Osteoblast (primary cell): ENCODE data around the gene RHD. TPM values are rescaled to one million over a fixed set of nuclear protein-coding genes. Genes with fewer than 3 reads are reported as not detected.

ENCODE experiments used
- DNase-seq: peaks from one replicate; pipeline ENCODE4 v3.0.0; 2011; ENCODE audit warnings: low spot score, mixed read lengths; ENCODE audit not compliant: insufficient read length; ENCODE audit errors: missing footprints
- H2AFZ ChIP-seq: 2 replicates; pipeline ENCODE4 v1.6.0; 2011; ENCODE audit warnings: mild to moderate bottlenecking, low read length
- H3K27ac ChIP-seq: 2 replicates; pipeline ENCODE4 v1.5.1; 2011; ENCODE audit warnings: mild to moderate bottlenecking, low read depth, low read length, moderate library complexity
- H3K27me3 ChIP-seq: 2 replicates; pipeline ENCODE4 v1.6.0; 2012; ENCODE audit warnings: mild to moderate bottlenecking, control low read depth, inconsistent platforms, low read length, moderate library complexity; ENCODE audit not compliant: insufficient read depth
- H3K36me3 ChIP-seq: 2 replicates; pipeline ENCODE4 v1.5.1; 2011; ENCODE audit warnings: mild to moderate bottlenecking, low read length, control low read depth, moderate library complexity; ENCODE audit not compliant: insufficient read depth
- H3K4me1 ChIP-seq: 2 replicates; pipeline ENCODE4 v1.5.1; 2011; ENCODE audit warnings: mild to moderate bottlenecking, low read length, control low read depth, moderate library complexity; ENCODE audit not compliant: insufficient read depth
- H3K4me2 ChIP-seq: 2 replicates; pipeline ENCODE4 v1.6.0; 2011; ENCODE audit warnings: mild to moderate bottlenecking, low read length; ENCODE audit not compliant: insufficient read depth
- H3K4me3 ChIP-seq: fragments of 200-600 bp; sonication (generic); 3 replicates; pipeline ENCODE4 v1.5.1; 2012; ENCODE audit warnings: mild to moderate bottlenecking, low read length, inconsistent platforms; ENCODE audit not compliant: insufficient read depth
- H3K79me2 ChIP-seq: 2 replicates; pipeline ENCODE4 v1.6.0; 2012; ENCODE audit warnings: mild to moderate bottlenecking, low read length, control low read depth, inconsistent platforms; ENCODE audit not compliant: insufficient read depth
- H3K9me3 ChIP-seq: 2 replicates; pipeline ENCODE4 v1.5.1; 2011; ENCODE audit warnings: low read depth, low read length, control low read depth
- H4K20me1 ChIP-seq: 2 replicates; pipeline ENCODE4 v1.6.0; 2012; ENCODE audit warnings: mild to moderate bottlenecking, low read length, control low read depth; ENCODE audit not compliant: insufficient read depth
- total RNA-seq: library from RNA; depleted of rRNA; stranded (reverse); fragments of >200 nt; gene quantifications from 2 replicates; pipeline ENCODE4 v1.2.3, GENCODE V29; 2012
- TF ChIP-seq, protein P1 (sequence below): IDR thresholded peaks from 2 replicates; pipeline ENCODE4 v1.5.1; 2011; ENCODE audit warnings: mild to moderate bottlenecking, low read depth, low read length, moderate library complexity; ENCODE audit errors: extremely low read depth

The RHD gene
- total RNA-seq, 1 donor = not detected

DNA sequence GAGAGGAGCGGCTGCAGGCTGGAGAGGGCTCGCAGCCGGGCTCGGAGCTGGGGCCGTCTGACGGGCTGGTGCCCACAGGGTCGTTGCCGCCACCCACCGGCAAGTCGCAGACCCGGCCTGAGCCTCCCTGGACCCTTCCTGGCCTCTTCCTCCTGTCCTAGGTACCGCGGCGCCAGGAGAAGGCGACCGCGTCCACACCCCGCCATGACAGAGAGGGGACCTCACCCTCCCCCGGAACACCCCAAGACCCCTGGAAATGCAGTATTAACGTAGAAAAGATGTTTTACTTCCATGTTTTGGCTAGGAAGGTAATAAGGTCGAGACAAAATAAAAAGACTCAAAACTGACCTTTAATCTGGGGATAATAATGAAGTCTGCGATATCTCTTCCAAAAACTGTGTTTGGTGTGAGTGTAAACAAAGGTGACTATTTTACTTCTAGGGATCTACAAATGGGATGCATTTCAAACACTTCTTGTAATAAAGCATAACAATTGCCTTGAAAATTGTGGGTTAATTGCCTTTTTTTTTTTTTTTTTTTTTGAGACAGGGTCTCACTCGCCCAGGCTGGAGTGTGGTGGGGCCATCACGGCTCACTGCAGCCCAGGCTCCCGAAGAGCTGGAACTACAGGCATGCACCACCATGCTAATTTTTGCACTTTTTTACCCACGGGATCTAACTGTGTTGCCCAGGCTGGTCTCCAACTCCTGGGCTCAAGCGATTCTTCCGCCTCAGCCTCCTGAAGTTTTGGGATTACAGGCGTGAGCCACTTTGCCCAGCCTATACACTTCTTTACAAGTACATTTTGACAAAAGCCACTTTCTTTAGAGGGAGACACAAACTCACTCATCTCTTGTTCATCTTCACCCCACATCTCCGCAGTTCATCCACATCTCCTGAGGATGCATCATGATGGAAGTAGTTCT, 24.2 kb upstream of the RHD start:
- peaks cover 38% of the 10 kb centered on the region for H4K20me1 ChIP-seq
- TF ChIP-seq, protein P1, sequence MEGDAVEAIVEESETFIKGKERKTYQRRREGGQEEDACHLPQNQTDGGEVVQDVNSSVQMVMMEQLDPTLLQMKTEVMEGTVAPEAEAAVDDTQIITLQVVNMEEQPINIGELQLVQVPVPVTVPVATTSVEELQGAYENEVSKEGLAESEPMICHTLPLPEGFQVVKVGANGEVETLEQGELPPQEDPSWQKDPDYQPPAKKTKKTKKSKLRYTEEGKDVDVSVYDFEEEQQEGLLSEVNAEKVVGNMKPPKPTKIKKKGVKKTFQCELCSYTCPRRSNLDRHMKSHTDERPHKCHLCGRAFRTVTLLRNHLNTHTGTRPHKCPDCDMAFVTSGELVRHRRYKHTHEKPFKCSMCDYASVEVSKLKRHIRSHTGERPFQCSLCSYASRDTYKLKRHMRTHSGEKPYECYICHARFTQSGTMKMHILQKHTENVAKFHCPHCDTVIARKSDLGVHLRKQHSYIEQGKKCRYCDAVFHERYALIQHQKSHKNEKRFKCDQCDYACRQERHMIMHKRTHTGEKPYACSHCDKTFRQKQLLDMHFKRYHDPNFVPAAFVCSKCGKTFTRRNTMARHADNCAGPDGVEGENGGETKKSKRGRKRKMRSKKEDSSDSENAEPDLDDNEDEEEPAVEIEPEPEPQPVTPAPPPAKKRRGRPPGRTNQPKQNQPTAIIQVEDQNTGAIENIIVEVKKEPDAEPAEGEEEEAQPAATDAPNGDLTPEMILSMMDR = no peak
- peak overlapping the region; percentile 68 for H3K27ac ChIP-seq
- no peaks in the 10 kb centered on the region for H3K27me3 ChIP-seq
- peaks cover 28% of the 10 kb centered on the region for H3K36me3 ChIP-seq
- H2AFZ ChIP-seq = peak overlapping the region; percentile 87
- peak; percentile 69 for DNase-seq
- H3K4me2 ChIP-seq = peak overlapping the region; percentile 87
- H3K79me2 ChIP-seq = peaks cover 40% of the 10 kb centered on the region
- H3K4me3 ChIP-seq = peak overlapping the region; percentile 100
- no peaks in the 10 kb centered on the region for H3K9me3 ChIP-seq
- H3K4me1 ChIP-seq = peaks cover 21% of the 10 kb centered on the region

DNA sequence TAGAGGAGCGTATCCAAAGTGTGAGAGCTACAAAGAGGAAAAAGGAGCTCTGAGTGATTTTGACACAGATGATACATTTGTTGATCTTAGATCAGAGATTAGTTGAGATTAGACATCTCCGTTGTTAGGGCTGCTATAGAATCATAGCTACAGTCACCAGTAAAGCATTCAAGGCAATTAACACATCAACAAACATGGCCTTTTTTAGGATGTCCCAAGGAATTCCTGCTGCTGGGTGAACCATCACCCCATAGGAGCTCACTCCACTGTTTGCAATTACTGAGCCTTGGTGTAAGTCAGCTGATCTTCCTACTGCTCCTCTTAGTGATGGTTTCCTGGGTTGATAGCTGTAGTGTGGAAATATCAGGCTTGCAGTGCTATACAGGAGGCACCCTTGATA, 18.4 kb upstream of the RHD start:
- Histone ChIP-seq H3K36me3 (no peaks in the 10 kb centered on the region), H3K27ac (peak overlapping the region; percentile 65), H3K79me2 (peaks cover 8% of the 10 kb centered on the region), H3K4me2 (peak overlapping the region; percentile 11), H3K9me3 (no peaks in the 10 kb centered on the region), H3K4me3 (no peak overlapping the region), H4K20me1 (no peaks in the 10 kb centered on the region), H3K27me3 (no peaks in the 10 kb centered on the region), H3K4me1 (peaks cover 29% of the 10 kb centered on the region), H2AFZ (no peak overlapping the region)
- peak; percentile 69 for DNase-seq
- TF ChIP-seq, protein P1 = no peak

- Histone ChIP-seq H2AFZ (no peak overlapping the region), H4K20me1 (no peaks in the 10 kb centered on the region), H3K4me3 (no peak overlapping the region), H3K4me2 (no peak overlapping the region), H3K4me1 (peaks cover 40% of the 10 kb centered on the region), H3K79me2 (peaks cover 8% of the 10 kb centered on the region), H3K9me3 (no peaks in the 10 kb centered on the region), H3K27me3 (no peaks in the 10 kb centered on the region), H3K27ac (peak overlapping the region; percentile 77), H3K36me3 (no peaks in the 10 kb centered on the region)
- TF ChIP-seq, protein P1 = no peak
- no peak for DNase-seq
Measured at GRCh38 chr1:25255706-25256577, 16.4 kb upstream of the RHD start.

- no peak overlapping the region for H2AFZ ChIP-seq
- H4K20me1 ChIP-seq = no peaks in the 10 kb centered on the region
- H3K36me3 ChIP-seq = no peaks in the 10 kb centered on the region
- no peaks in the 10 kb centered on the region for H3K27me3 ChIP-seq
- TF ChIP-seq, protein P1 = no peak
- H3K9me3 ChIP-seq = no peaks in the 10 kb centered on the region
- peak overlapping the region; percentile 77 for H3K27ac ChIP-seq
- H3K4me1 ChIP-seq = peaks cover 40% of the 10 kb centered on the region
- H3K4me2 ChIP-seq = peak overlapping the region; percentile 53
- no peak overlapping the region for H3K4me3 ChIP-seq
- peaks cover 8% of the 10 kb centered on the region for H3K79me2 ChIP-seq
- no peak for DNase-seq
Measured at GRCh38 chr1:25256578-25256965, 15.7 kb upstream of the RHD start.
